ENCODE data around the gene PLPP4. TPM values are rescaled to one million over a fixed set of nuclear protein-coding genes. Genes with fewer than 3 reads are reported as not detected.

PLPP4 gene
- polyA plus RNA-seq, 1 experiment, result 35.4 TPM

DNA sequence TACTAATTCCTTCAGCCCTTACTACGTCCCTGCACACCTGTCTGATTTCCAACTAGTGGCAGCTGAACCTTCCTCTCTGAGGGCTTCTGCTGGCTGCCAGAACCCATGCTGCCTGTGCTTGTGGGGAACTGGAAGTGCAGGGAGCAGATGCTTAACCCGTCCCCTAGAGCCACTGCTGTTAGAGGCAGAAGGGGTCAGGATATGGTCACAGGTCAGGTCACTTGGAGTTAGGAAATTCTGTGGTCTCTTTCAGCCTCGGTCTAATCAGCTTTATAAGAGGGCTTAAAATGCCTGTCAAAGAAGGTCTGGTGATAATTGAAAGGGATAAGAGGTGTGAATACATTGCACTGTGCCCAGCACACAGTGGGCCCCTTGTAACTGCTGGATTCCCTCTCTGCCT, 82.0 kb downstream of the PLPP4 start:
- CTCF ChIA-PET, result interaction anchor here (0.6 kb wide), 1 partner anchor 20 kb away, joined by 3 read pairs; no protein-coding TSS in a partner anchor
- Histone ChIP-seq H3K36me3 (ENCODE audit: control insufficient read depth, insufficient read depth, low read length) (no peaks in the 10 kb centered on the region; the same call in 1 of the 2 replicates), H3K4me3 (ENCODE audit: low read depth, low read length) (no peak overlapping the region), H3K27me3 (ENCODE audit: control insufficient read depth, insufficient read depth, low read length) (no peaks in the 10 kb centered on the region)
- DNase-seq (ENCODE audit: low read depth), result no peak
- TF ChIP-seq, protein P1, sequence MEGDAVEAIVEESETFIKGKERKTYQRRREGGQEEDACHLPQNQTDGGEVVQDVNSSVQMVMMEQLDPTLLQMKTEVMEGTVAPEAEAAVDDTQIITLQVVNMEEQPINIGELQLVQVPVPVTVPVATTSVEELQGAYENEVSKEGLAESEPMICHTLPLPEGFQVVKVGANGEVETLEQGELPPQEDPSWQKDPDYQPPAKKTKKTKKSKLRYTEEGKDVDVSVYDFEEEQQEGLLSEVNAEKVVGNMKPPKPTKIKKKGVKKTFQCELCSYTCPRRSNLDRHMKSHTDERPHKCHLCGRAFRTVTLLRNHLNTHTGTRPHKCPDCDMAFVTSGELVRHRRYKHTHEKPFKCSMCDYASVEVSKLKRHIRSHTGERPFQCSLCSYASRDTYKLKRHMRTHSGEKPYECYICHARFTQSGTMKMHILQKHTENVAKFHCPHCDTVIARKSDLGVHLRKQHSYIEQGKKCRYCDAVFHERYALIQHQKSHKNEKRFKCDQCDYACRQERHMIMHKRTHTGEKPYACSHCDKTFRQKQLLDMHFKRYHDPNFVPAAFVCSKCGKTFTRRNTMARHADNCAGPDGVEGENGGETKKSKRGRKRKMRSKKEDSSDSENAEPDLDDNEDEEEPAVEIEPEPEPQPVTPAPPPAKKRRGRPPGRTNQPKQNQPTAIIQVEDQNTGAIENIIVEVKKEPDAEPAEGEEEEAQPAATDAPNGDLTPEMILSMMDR (IDR thresholded peaks at IDR 0.05; ENCODE audit: insufficient read depth, low read depth, low read length), result no peak
- POLR2A ChIA-PET, result no interaction called here

DNA sequence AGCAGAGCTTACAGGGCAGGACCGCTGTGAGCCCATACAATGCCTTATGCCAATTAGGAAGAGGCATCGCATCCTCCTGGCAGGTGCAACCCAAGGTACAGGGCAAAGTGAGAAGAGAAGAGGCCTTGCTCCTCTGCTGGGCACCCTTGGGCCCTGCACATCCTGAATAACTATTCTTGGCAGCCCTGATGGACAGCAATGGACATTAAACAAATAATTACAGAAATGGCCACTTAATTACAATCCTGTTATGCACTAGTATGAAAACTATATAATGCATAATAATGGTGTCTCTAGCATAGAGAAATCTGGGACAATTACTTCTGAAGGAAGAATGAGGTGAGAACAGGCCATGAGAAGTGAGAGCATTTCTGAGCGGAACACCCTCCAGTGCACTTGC, 83.5 kb downstream of the PLPP4 start:
- Histone ChIP-seq H3K4me3 (ENCODE audit: low read depth, low read length) (no peak overlapping the region), H3K27me3 (ENCODE audit: control insufficient read depth, insufficient read depth, low read length) (no peaks in the 10 kb centered on the region), H3K36me3 (ENCODE audit: control insufficient read depth, insufficient read depth, low read length) (no peaks in the 10 kb centered on the region; the same call in 1 of the 2 replicates)
- TF ChIP-seq, protein P1 (IDR thresholded peaks at IDR 0.05; ENCODE audit: insufficient read depth, low read depth, low read length), result no peak
- ChIA-PET CTCF (no interaction called here), POLR2A (no interaction called here)
- DNase-seq (ENCODE audit: low read depth), result no peak

DNA sequence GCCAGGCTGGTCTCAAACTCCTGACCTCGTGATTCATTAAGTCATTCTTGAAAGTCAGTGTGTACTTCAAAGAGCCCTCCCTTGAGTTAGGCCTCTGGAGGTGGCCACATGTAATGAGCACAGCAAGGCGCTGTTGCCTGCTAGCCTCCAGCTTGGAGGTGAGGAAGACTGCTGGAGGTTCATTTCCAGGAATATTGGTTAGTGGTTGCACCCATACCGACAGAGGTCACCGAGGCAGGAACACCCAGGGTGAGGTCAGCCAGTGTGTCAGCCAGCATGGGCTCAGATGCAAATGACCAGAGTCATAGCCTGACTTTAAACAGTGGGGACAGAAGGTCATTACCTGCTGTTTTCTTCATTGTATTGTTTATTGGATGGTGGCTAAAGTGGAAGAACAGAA, 85.0 kb downstream of the PLPP4 start:
- no peak for DNase-seq (ENCODE audit: low read depth)
- TF ChIP-seq, protein P1 (IDR thresholded peaks at IDR 0.05; ENCODE audit: insufficient read depth, low read depth, low read length), result no peak
- no peak overlapping the region for H3K4me3 ChIP-seq (ENCODE audit: low read depth, low read length)
- H3K27me3 ChIP-seq (ENCODE audit: control insufficient read depth, insufficient read depth, low read length), result no peaks in the 10 kb centered on the region
- POLR2A ChIA-PET, result no interaction called here
- H3K36me3 ChIP-seq (ENCODE audit: control insufficient read depth, insufficient read depth, low read length), result no peaks in the 10 kb centered on the region; the same call in 1 of the 2 replicates
- CTCF ChIA-PET, result no interaction called here

DNA sequence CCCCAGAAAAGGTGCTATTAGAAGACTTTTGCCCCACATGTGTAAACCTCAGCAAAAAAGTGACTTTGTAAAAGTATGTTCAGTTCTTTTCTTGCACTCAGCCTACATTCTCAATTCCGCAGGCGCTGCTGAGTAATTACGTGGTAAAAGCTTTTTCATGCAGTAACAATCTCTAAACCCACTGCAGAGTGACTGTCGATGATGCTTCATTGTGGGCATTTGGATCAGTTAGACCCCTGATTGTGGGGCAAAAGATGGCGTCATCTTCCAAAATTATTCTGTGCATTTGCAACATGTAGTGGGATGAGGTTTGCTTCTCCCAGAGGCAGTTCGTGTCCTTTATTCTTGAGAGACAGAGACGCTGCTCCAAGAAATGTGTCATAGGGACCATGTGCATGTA, 85.6 kb downstream of the PLPP4 start:
- TF ChIP-seq, protein P1 (IDR thresholded peaks at IDR 0.05; ENCODE audit: insufficient read depth, low read depth, low read length), result no peak
- H3K36me3 ChIP-seq (ENCODE audit: control insufficient read depth, insufficient read depth, low read length), result no peaks in the 10 kb centered on the region; the same call in 1 of the 2 replicates
- ChIA-PET CTCF (no interaction called here), POLR2A (no interaction called here)
- DNase-seq (ENCODE audit: low read depth), result no peak
- H3K4me3 ChIP-seq (ENCODE audit: low read depth, low read length), result no peak overlapping the region
- H3K27me3 ChIP-seq (ENCODE audit: control insufficient read depth, insufficient read depth, low read length), result no peaks in the 10 kb centered on the region

DNA sequence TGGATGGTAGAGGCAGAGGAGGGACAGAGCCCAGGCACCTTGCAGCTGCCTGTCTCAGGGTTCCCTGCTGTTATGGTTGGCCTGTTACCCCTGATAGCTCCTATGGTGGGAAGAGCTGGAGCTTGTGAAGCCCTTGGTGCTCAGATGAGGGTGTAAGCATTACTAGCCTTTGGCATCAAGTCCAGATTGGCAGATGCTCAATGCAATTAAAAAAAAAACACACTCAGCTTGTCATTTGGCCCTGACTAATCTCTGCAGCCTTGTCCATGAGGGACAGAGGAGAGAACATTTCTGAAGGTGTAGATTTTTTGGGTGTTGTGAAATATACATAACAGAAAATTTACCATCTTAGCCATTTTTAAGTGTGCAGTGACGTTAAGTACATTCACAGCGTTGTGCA, 86.3 kb downstream of the PLPP4 start:
- Histone ChIP-seq H3K27me3 (ENCODE audit: control insufficient read depth, insufficient read depth, low read length) (no peaks in the 10 kb centered on the region), H3K36me3 (ENCODE audit: control insufficient read depth, insufficient read depth, low read length) (no peaks in the 10 kb centered on the region; the same call in 1 of the 2 replicates), H3K4me3 (ENCODE audit: low read depth, low read length) (no peak overlapping the region)
- ChIA-PET CTCF (no interaction called here), POLR2A (no interaction called here)
- TF ChIP-seq, protein P1 (IDR thresholded peaks at IDR 0.05; ENCODE audit: insufficient read depth, low read depth, low read length), result no peak
- no peak for DNase-seq (ENCODE audit: low read depth)

Data from BJ (cell line).